ENCODE measurements around the gene CD209.

DNA sequence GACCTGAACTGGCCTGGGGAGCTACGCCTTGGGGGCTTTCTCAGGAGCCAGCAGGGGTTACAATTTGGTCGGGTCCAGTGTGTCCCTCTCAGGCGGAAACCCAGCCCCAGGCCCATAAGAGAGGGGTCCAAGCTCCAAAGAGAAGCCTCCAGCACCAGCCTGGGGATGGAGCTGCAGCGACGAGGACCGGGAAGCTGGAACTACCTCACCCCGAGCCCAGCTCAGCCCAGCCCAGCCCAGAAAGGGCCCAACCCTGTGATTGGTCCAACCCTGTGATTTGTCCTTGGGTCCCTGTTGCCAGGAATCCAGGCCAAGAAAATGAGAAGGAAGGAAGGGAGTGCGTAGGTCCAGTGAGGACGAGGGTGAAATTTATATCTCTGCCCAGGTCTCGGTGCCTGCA is 39.8 kb upstream of the CD209 start:
- TF ChIP-seq POLR2A (IDR thresholded peaks at IDR 0.05; ENCODE audit: low read length) (no peak), GATA1 (IDR thresholded peaks at IDR 0.05; ENCODE audit: low read depth, low read length) (no peak)

Data from erythroblast (primary cell).